PC-3 (cell line): Measurements from ENCODE around the gene TCERG1L.

Experiments
- CTCF ChIP-seq: fragments of 300-600 bp; sonication (generic); conservative IDR thresholded peaks from 2 replicates; pipeline ENCODE4 v1.5.1; 2017; ENCODE audit warnings: antibody characterized with exemption, low read depth, mild to moderate bottlenecking, low read length
- EZH2 ChIP-seq: fragments of 300-600 bp; sonication (generic); IDR thresholded peaks from one replicate; pipeline ENCODE4 v1.6.1; 2017; ENCODE audit warnings: antibody characterized with exemption, mild to moderate bottlenecking, low read length; ENCODE audit not compliant: unreplicated experiment
- EZH2phosphoT487 ChIP-seq: fragments of 300-600 bp; sonication (generic); IDR thresholded peaks from 2 replicates; pipeline ENCODE4 v1.6.1; 2018; ENCODE audit warnings: mild to moderate bottlenecking, antibody characterized with exemption, low read length, borderline replicate concordance

GRCh38 chr10:131154306-131155025 is 157.1 kb downstream of the TCERG1L start:
- TF ChIP-seq CTCF (no peak), EZH2 (no peak), EZH2phosphoT487 (no peak)
